Smooth muscle cell (in vitro differentiated cells): ENCODE measurements around the gene SIM2. TPM values are rescaled to one million over a fixed set of nuclear protein-coding genes. Genes with fewer than 3 reads are reported as not detected.

Experiments
- DNase-seq: peaks from one replicate; lab custom pipeline; 2025; ENCODE audit not compliant: unreplicated experiment; lab: John Stamatoyannopoulos, UW
- H2AFZ ChIP-seq: fragments of 200-600 bp; sonication (generic); 2 replicates; pipeline ENCODE4 v1.6.0; 2016; ENCODE audit warnings: antibody characterized with exemption, low read depth, mild to moderate bottlenecking
- H3F3A ChIP-seq: fragments of 200-600 bp; sonication (generic); 2 replicates; pipeline ENCODE4 v1.6.0; 2017; ENCODE audit warnings: antibody characterized with exemption, low read depth
- H3K27ac ChIP-seq: fragments of 200-600 bp; sonication (generic); 2 replicates; pipeline ENCODE4 v1.5.1; 2016; ENCODE audit warnings: low read depth, mild to moderate bottlenecking
- H3K27me3 ChIP-seq: fragments of 200-600 bp; sonication (generic); 2 replicates; pipeline ENCODE4 v1.6.1; 2016; ENCODE audit warnings: low read depth, mild to moderate bottlenecking
- H3K36me3 ChIP-seq: fragments of 200-600 bp; sonication (generic); 2 replicates; pipeline ENCODE4 v1.5.1; 2016; ENCODE audit warnings: low read depth
- H3K4me1 ChIP-seq: fragments of 200-600 bp; sonication (generic); 2 replicates; pipeline ENCODE4 v1.5.1; 2016; ENCODE audit warnings: low read depth
- H3K4me2 ChIP-seq: fragments of 200-600 bp; sonication (generic); 2 replicates; pipeline ENCODE4 v1.6.0; 2016; ENCODE audit warnings: mild to moderate bottlenecking
- H3K4me3 ChIP-seq: fragments of 200-600 bp; sonication (generic); 2 replicates; pipeline ENCODE4 v1.5.1; 2016; ENCODE audit warnings: mild to moderate bottlenecking
- H3K79me2 ChIP-seq: fragments of 200-600 bp; sonication (generic); 2 replicates; pipeline ENCODE4 v1.6.0; 2016; ENCODE audit warnings: low read depth, mild to moderate bottlenecking
- H3K9ac ChIP-seq: fragments of 200-600 bp; sonication (generic); 2 replicates; pipeline ENCODE4 v1.6.0; 2016; ENCODE audit warnings: low read depth
- H3K9me3 ChIP-seq: fragments of 200-600 bp; sonication (generic); replicated peaks from 2 replicates; pipeline ENCODE4 v1.5.1; 2016; ENCODE audit warnings: low read depth
- H4K20me1 ChIP-seq: fragments of 200-600 bp; sonication (generic); 2 replicates; pipeline ENCODE4 v1.6.0; 2016; ENCODE audit warnings: low read depth
- CTCF ChIP-seq: fragments of 200-600 bp; sonication (generic); IDR thresholded peaks from 2 replicates; pipeline ENCODE4 v1.5.1; 2017; ENCODE audit warnings: borderline replicate concordance, mild to moderate bottlenecking, antibody characterized with exemption; ENCODE audit not compliant: insufficient read depth, poor library complexity, severe bottlenecking
- WGBS: methylation state at CpG from one replicate; pipeline ENCODE4 v1.1.7; 2016; ENCODE audit warnings: low lambda C conversion rate; 5-methylcytosine and 5-hydroxymethylcytosine counted together
- polyA plus RNA-seq: library from polyadenylated mRNA; unstranded; fragments of >200 nt; fragmentation: Nextera tagmentation; extraction: Ambion mirVana; gene quantifications from 2 replicates; pipeline ENCODE4 v1.2.1, GENCODE V29; 2016
- total RNA-seq: library from RNA; depleted of rRNA; stranded (reverse); fragments of >200 nt; gene quantifications from 2 replicates; pipeline ENCODE4 v1.2.3, GENCODE V29; 2014

Gene SIM2
- total and polyA plus RNA-seq, 2 experiments from 2014 or later, result 0.25 TPM; not detected in 1

GRCh38 chr21:36756527-36756926 is 57.6 kb downstream of the SIM2 start:
- Histone ChIP-seq H3F3A (no peaks in the 10 kb centered on the region), H4K20me1 (no peaks in the 10 kb centered on the region), H3K27ac (peak overlapping the region; percentile 32), H3K79me2 (no peaks in the 10 kb centered on the region), H3K9me3 (no peaks in the 10 kb centered on the region), H2AFZ (no peak overlapping the region), H3K4me1 (peaks cover 28% of the 10 kb centered on the region), H3K4me2 (no peak overlapping the region), H3K27me3 (no peaks in the 10 kb centered on the region), H3K9ac (no peak overlapping the region), H3K36me3 (no peaks in the 10 kb centered on the region), H3K4me3 (no peak overlapping the region)
- WGBS, result 34% methylated on average over 7 of the region's 7 CpGs
- TF ChIP-seq CTCF, result no peak
- no peak for DNase-seq

GRCh38 chr21:36757196-36757595 is 58.3 kb downstream of the SIM2 start:
- TF ChIP-seq CTCF, result no peak
- no peaks in the 10 kb centered on the region for H4K20me1 ChIP-seq
- H3K9ac ChIP-seq, result peak overlapping the region; percentile 19
- H3K4me3 ChIP-seq, result no peak overlapping the region
- H3K27me3 ChIP-seq, result no peaks in the 10 kb centered on the region
- no peaks in the 10 kb centered on the region for H3K79me2 ChIP-seq
- no peaks in the 10 kb centered on the region for H3F3A ChIP-seq
- no peak overlapping the region for H2AFZ ChIP-seq
- WGBS, result 41% methylated on average over 6 of the region's 6 CpGs
- peaks cover 22% of the 10 kb centered on the region for H3K4me1 ChIP-seq
- no peaks in the 10 kb centered on the region for H3K36me3 ChIP-seq
- H3K4me2 ChIP-seq, result no peak overlapping the region
- H3K27ac ChIP-seq, result peak overlapping the region; percentile 32
- no peak for DNase-seq
- no peaks in the 10 kb centered on the region for H3K9me3 ChIP-seq

- H3K9ac ChIP-seq, result no peak overlapping the region
- H2AFZ ChIP-seq, result no peak overlapping the region
- no peaks in the 10 kb centered on the region for H4K20me1 ChIP-seq
- peaks cover 11% of the 10 kb centered on the region for H3K4me1 ChIP-seq
- no peaks in the 10 kb centered on the region for H3F3A ChIP-seq
- H3K27ac ChIP-seq, result no peak overlapping the region
- TF ChIP-seq CTCF, result no peak
- H3K4me2 ChIP-seq, result no peak overlapping the region
- no peaks in the 10 kb centered on the region for H3K9me3 ChIP-seq
- H3K79me2 ChIP-seq, result no peaks in the 10 kb centered on the region
- H3K36me3 ChIP-seq, result no peaks in the 10 kb centered on the region
- H3K4me3 ChIP-seq, result no peak overlapping the region
- no peak for DNase-seq
- WGBS, result 82% methylated on average over 12 of the region's 12 CpGs
- no peaks in the 10 kb centered on the region for H3K27me3 ChIP-seq
Observed at GRCh38 chr21:36759348-36760083, 60.6 kb downstream of the SIM2 start.

GRCh38 chr21:36761685-36762084 is 62.8 kb downstream of the SIM2 start:
- H3F3A ChIP-seq, result no peaks in the 10 kb centered on the region
- no peaks in the 10 kb centered on the region for H3K9me3 ChIP-seq
- TF ChIP-seq CTCF, result no peak
- H3K4me3 ChIP-seq, result no peak overlapping the region
- no peak overlapping the region for H2AFZ ChIP-seq
- DNase-seq, result no peak
- peaks cover 11% of the 10 kb centered on the region for H3K4me1 ChIP-seq
- no peaks in the 10 kb centered on the region for H4K20me1 ChIP-seq
- H3K4me2 ChIP-seq, result no peak overlapping the region
- no peak overlapping the region for H3K9ac ChIP-seq
- H3K27me3 ChIP-seq, result no peaks in the 10 kb centered on the region
- H3K79me2 ChIP-seq, result no peaks in the 10 kb centered on the region
- no peak overlapping the region for H3K27ac ChIP-seq
- WGBS, result 100% methylated on average over 11 of the region's 11 CpGs
- H3K36me3 ChIP-seq, result no peaks in the 10 kb centered on the region
